Naive thymus-derived CD4-positive, alpha-beta T cell (primary cell): ENCODE results near the gene ATAT1. TPM values are rescaled to one million over a fixed set of nuclear protein-coding genes. Genes with fewer than 3 reads are reported as not detected.

Experiments used
- ATAC-seq: fragments of 150-1000 bp; cut with Tn5 transposase; 2 replicates; pipeline ENCODE4 v1.10.0; 2021; ENCODE audit warnings: mild to moderate bottlenecking, moderate library complexity
- CTCF ChIA-PET: fragments of 350-600 bp; sonication (Branson Sonifier 250); formaldehyde crosslinking; loops from one replicate; lab custom pipeline; 2021; ENCODE audit warnings: antibody characterized with exemption; lab: Charles Lee
- POLR2A ChIA-PET: fragments of 350-600 bp; sonication (Branson Sonifier 250); formaldehyde crosslinking; loops from one replicate; lab custom pipeline; 2021; ENCODE audit warnings: antibody characterized with exemption, inconsistent platforms; lab: Charles Lee
- DNase-seq, 9 donors: peaks; one replicate each; pipeline versions ENCODE4 v3.0.0 to v3.0.0-alpha.2; 2020 to 2022; ENCODE audit warnings: mixed read lengths in 1 of 9
- H3K27ac ChIP-seq: one replicate; pipeline ENCODE4 v1.7.0; 2013; ENCODE audit warnings: mild to moderate bottlenecking, low read depth, low read length, moderate library complexity
- H3K27me3 ChIP-seq, 2 donors: one replicate each; pipeline ENCODE4 v1.7.0; 2013; ENCODE audit warnings: low read length in 2 of 2, mild to moderate bottlenecking in 2 of 2, moderate library complexity in 2 of 2; ENCODE audit not compliant: control insufficient read depth in 2 of 2, insufficient read depth in 2 of 2
- H3K36me3 ChIP-seq, 3 experiments: 1 replicate in 2 of 3; 2 replicates in 1 of 3; pipeline ENCODE4 v1.7.0; 2013; ENCODE audit warnings: low read length in 3 of 3, mild to moderate bottlenecking in 3 of 3, moderate library complexity in 1 of 3; ENCODE audit not compliant: insufficient read depth in 3 of 3, control insufficient read depth in 2 of 3
- H3K4me1 ChIP-seq, 2 donors: one replicate each; pipeline ENCODE4 v1.7.0; 2013; ENCODE audit warnings: low read length in 2 of 2, mild to moderate bottlenecking in 2 of 2, moderate library complexity in 1 of 2; ENCODE audit not compliant: control insufficient read depth in 2 of 2, insufficient read depth in 2 of 2
- H3K4me3 ChIP-seq: 2 replicates; pipeline ENCODE4 v1.7.0; 2013; ENCODE audit warnings: mild to moderate bottlenecking, low read length
- H3K9me3 ChIP-seq, 3 experiments: 1 replicate in 2 of 3; 2 replicates in 1 of 3; pipeline ENCODE4 v1.7.0; 2013; ENCODE audit warnings: low read length in 3 of 3; ENCODE audit not compliant: control insufficient read depth in 2 of 3
- H3K27ac Mint-ChIP-seq, 9 donors: one replicate each; pipeline ENCODE4 v1.8.0; 2020 to 2022; ENCODE audit warnings: mixed read lengths in 9 of 9, mild to moderate bottlenecking in 8 of 9, moderate library complexity in 5 of 9, inconsistent platforms in 2 of 9
- H3K27me3 Mint-ChIP-seq, 5 donors: one replicate each; pipeline ENCODE4 v1.8.0; 2021 to 2022; ENCODE audit warnings: mixed read lengths in 5 of 5, mild to moderate bottlenecking in 1 of 5
- H3K36me3 Mint-ChIP-seq, 5 donors: one replicate each; pipeline ENCODE4 v1.8.0; 2020 to 2022; ENCODE audit warnings: mixed read lengths in 5 of 5, mild to moderate bottlenecking in 3 of 5, inconsistent platforms in 1 of 5
- H3K4me1 Mint-ChIP-seq, 7 donors: one replicate each; pipeline ENCODE4 v1.8.0; 2020 to 2022; ENCODE audit warnings: mixed read lengths in 7 of 7, mild to moderate bottlenecking in 3 of 7, inconsistent platforms in 1 of 7
- H3K4me3 Mint-ChIP-seq, 10 donors: one replicate each; pipeline ENCODE4 v1.8.0; 2020 to 2022; ENCODE audit warnings: mild to moderate bottlenecking in 10 of 10, mixed read lengths in 10 of 10, moderate library complexity in 6 of 10, inconsistent platforms in 2 of 10
- H3K9me3 Mint-ChIP-seq, 11 donors: one replicate each; pipeline ENCODE4 v1.8.0; 2020 to 2022; ENCODE audit warnings: mixed read lengths in 11 of 11, mild to moderate bottlenecking in 4 of 11, inconsistent platforms in 1 of 11, moderate library complexity in 1 of 11
- intact Hi-C, 2 donors: fragments of 100-400 bp; cut with micrococcal nuclease; formaldehyde crosslinking; loops; one replicate each; pipeline ENCODE4 v1.15.1; 2023
- polyA plus RNA-seq, 2 donors: library from polyadenylated mRNA; unstranded; fragments of 300-500 nt; fragmentation: Illumina TruSeq; gene quantifications; one replicate each; pipeline ENCODE4 v1.2.3, GENCODE V29; 2021
- total RNA-seq, 6 experiments: library from RNA in 5 of 6; stranded (reverse) in 5 of 6; gene quantifications; 1 replicate in 5 of 6; 2 replicates in 1 of 6; pipeline ENCODE4 v1.2.3 and lab custom pipeline; 2021 to 2026

The ATAT1 gene
- total and polyA plus RNA-seq, 7 experiments from 2014 or later: 1.3 to 12.0 (median 9.0) TPM

DNA sequence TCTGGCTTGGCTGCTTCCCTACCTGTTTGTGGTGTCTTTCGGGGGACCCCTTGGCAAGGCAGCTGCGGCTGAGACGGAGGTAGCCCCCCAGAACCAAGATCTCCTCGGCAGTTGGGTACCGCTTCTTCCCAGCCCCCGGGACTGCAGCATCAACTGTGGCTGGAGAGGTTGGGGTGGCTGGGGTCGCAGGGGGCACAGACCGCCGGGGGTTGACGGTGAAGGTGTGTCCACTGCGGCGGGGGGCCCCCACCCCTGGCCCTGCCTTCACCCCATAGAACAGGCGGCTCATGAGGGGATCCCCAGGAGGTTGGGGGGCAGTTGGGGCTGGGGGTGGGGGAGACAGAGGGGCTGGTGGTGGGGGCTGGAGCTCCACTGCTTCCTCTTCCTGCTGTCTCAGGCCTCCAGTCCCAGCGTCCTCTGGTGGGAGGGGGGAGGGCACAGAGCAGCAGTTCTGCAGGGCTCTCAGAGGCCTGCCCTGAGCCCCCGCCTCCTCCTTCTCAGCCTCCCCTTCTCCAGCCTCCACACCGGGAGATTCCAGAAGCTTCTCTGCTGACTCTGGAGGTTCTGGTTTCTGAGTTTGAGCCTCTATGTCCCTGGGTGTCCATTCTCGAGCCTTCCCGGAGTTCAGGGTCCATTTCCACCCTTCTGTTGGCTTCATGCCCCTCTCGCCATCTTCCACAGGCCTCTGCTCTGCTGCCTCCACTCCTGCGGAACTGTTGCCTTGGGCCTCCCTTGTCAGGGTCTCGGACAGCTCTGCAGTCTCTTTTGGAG lies 57.9 kb downstream of the ATAT1 start:
- no peaks in the 10 kb centered on the region for H3K9me3 ChIP-seq
- peak in 3 of 9 donors; percentile 31 to 59 (median 54) for DNase-seq
- peaks cover 0 to 5% (median 0%) of the 10 kb centered on the region in 11 donors for H3K9me3 Mint-ChIP-seq
- H3K4me3 ChIP-seq: peak overlapping the region; percentile 98
- H3K27me3 Mint-ChIP-seq: no peaks in the 10 kb centered on the region
- intact Hi-C loops: loop anchor here (5.0 kb wide), 3 partner anchors 143 to 473 kb away; partner anchors contain the start of genes CCHCR1 (in 1 of the 2) and TCF19 (in 1 of the 2)
- peak overlapping the region; percentile 95 for H3K27ac ChIP-seq
- H3K27ac Mint-ChIP-seq: peak overlapping the region; percentile 96 to 99 (median 98)
- POLR2A ChIA-PET: interaction anchor here (0.9 to 15.7 kb wide), 9 partner anchors 6 to 114 kb away, joined by 3 to 499 read pairs (median 7); partner anchors contain the start of genes MDC1, NRM and TUBB
- H3K36me3 ChIP-seq: peaks cover 0 to 42% (median 5%) of the 10 kb centered on the region in 3 experiments
- peaks cover 14 to 20% of the 10 kb centered on the region in 2 donors for H3K4me1 ChIP-seq
- H3K36me3 Mint-ChIP-seq: peaks cover 18 to 68% (median 22%) of the 10 kb centered on the region in 5 donors
- no peaks in the 10 kb centered on the region for H3K27me3 ChIP-seq
- H3K4me1 Mint-ChIP-seq: peaks cover 42 to 53% (median 43%) of the 10 kb centered on the region in 7 donors
- CTCF ChIA-PET: interaction anchor here (1.5 to 8.9 kb wide), 2 partner anchors 36 to 46 kb away, joined by 4 to 304 read pairs; partner anchors contain the start of genes MDC1 and TUBB
- H3K4me3 Mint-ChIP-seq: peak overlapping the region; percentile 90 to 100 (median 97)
- no peak for ATAC-seq

DNA sequence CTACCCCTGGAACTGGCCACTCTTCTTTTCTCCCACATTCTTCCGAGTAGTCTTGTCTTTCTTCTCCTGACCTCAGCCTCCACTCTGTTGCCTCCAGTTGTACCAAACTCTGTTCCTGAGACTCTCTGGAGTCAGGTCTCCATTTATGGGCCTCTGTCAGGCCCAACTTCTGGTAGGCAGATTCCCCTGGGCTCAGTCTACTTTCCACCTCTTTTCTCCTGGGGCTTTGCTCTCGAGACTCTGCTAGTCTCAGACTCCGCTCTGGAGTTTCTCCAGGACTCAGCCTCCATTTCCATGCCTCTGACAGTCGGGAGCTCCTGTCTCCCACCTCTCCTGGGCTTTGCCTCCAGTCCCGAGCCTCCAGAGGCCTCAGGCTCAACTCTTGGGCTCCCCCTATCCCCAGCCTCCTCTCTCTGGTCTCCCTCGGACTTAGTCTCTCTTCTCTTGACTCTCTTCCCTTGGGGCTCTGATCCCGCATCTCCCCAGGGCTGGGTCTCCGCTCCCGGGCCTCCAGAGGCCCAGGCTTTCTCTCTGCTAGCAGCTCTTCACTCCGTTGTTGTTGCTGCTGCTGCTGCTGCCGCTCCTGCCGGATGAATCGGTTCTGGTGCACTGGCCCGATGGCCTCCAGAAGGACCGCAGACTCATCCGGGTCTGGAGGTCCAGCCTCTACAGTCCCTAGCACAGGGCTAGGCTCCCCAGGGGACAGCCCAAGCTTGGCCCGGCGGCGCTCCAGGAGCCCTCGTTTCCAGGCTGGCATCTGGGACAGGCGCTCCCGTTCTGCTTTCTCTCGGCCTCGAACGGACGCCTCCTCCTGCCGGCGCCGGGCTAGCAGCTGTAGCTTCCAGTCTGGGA lies 58.7 kb downstream of the ATAT1 start:
- ChIA-PET POLR2A (interaction anchor here (0.6 to 15.7 kb wide), 6 partner anchors 10 to 133 kb away, joined by 3 to 499 read pairs (median 5); partner anchors contain the start of genes DHX16, MDC1 and TUBB), CTCF (interaction anchor here (1.3 to 8.9 kb wide), 3 partner anchors 35 to 46 kb away, joined by 3 to 304 read pairs (median 4); partner anchors contain the start of genes MDC1 and TUBB)
- H3K36me3 Mint-ChIP-seq: peaks cover 17 to 62% (median 19%) of the 10 kb centered on the region in 5 donors
- H3K9me3 ChIP-seq: no peaks in the 10 kb centered on the region
- H3K36me3 ChIP-seq: peaks cover 0 to 36% (median 1%) of the 10 kb centered on the region in 3 experiments
- H3K9me3 Mint-ChIP-seq: peaks cover 0 to 5% (median 0%) of the 10 kb centered on the region in 11 donors
- intact Hi-C loops: loop anchor here in 1 of 2 donors (1.0 kb wide), 1 partner anchor 32 kb away; the partner anchor contains the start of gene MDC1
- DNase-seq (peak in 2 of 9 donors; percentile 16 to 44), ATAC-seq (no peak)
- H3K4me1 ChIP-seq: peaks cover 21 to 22% of the 10 kb centered on the region in 2 donors
- peaks cover 42 to 54% (median 46%) of the 10 kb centered on the region in 7 donors for H3K4me1 Mint-ChIP-seq
- peak overlapping the region; percentile 90 to 99 (median 98) for H3K27ac Mint-ChIP-seq
- H3K27me3 Mint-ChIP-seq: no peaks in the 10 kb centered on the region
- peak overlapping the region; percentile 90 to 100 (median 97) for H3K4me3 Mint-ChIP-seq
- H3K4me3 ChIP-seq: peak overlapping the region; percentile 98
- H3K27ac ChIP-seq: peak overlapping the region; percentile 95
- H3K27me3 ChIP-seq: no peaks in the 10 kb centered on the region

DNA sequence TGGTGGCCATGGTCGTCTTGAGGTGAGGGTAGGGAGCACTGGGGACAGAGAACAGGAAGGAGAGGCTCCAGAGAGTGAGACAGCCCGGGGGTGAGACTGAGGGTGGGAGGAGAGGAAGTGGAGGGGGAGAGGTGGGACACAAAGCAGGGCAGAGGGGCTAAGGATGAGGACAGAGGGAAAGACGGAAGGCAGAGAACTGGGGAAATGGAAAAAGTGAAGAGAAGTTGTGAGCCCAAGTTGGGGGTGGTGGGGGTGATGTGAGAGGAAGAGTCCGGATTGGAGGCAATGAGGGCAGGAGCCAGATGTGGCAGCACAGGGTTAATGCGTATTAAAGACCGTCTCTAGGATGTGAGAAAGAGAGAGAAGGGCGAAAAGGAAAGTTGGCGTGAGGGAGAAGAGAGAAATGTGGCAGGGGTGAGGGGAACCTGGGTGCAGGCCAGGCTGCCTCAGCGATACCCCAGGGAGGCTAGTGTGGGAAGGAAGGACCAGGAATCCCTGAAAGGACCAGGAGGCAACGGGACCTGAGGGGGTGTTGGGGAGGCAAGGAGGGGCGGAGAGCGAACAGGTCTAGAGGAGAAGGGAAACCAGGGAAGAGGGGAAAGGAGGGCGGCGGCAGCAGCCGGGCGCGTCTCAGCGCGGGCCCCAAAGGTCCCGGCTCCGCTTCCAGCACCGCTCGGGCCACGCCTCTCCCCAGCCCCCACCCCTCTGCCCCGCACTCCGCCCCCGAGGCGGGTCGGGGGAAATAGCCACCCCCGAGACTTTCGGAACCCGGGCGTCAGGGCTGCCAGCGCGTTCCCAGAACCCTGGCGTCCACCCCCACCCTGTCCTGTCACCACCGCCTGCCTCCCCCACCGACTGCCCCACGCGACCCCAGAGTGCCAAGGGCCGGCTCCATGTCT lies 59.6 kb downstream of the ATAT1 start, which contains the start of gene PPP1R18:
PPP1R18 (minus strand) TSS at position 637 of the 899 bp plus-strand sequence; CDS start at position 10, 627 bp downstream.
- Histone ChIP-seq H3K4me3 (peak within 1 kb of the TSS; percentile 98), H3K36me3 (peaks cover 0 to 36% (median 0%) of the 10 kb centered on the region in 3 experiments), H3K9me3 (no peaks in the 10 kb centered on the region), H3K27ac (peak within 1 kb of the TSS; percentile 95), H3K4me1 (peaks cover 17 to 27% of the 10 kb centered on the region in 2 donors), H3K27me3 (no peaks in the 10 kb centered on the region)
- Mint-ChIP-seq H3K36me3 (peaks cover 13 to 57% (median 19%) of the 10 kb centered on the region in 5 donors), H3K9me3 (peaks cover 0 to 5% (median 0%) of the 10 kb centered on the region in 11 donors), H3K4me1 (peaks cover 42 to 54% (median 47%) of the 10 kb centered on the region in 7 donors), H3K27me3 (no peaks in the 10 kb centered on the region), H3K4me3 (peak within 1 kb of the TSS; percentile 90 to 100 (median 97)), H3K27ac (peak within 1 kb of the TSS; percentile 90 to 99 (median 98))
- DNase-seq (peak; percentile 54 to 86 (median 68)), ATAC-seq (peak; percentile 67)
- ChIA-PET POLR2A (interaction anchor here (0.6 to 15.7 kb wide), 4 partner anchors 11 to 71 kb away, joined by 3 to 499 read pairs (median 8); partner anchors contain the start of genes DHX16, MDC1 and TUBB), CTCF (interaction anchor here (1.3 to 8.9 kb wide), 3 partner anchors 34 to 46 kb away, joined by 3 to 304 read pairs (median 4); partner anchors contain the start of genes MDC1 and TUBB)
- intact Hi-C loops: loop anchor here in 1 of 2 donors (1.0 kb wide), 1 partner anchor 31 kb away; the partner anchor contains the start of gene MDC1

DNA sequence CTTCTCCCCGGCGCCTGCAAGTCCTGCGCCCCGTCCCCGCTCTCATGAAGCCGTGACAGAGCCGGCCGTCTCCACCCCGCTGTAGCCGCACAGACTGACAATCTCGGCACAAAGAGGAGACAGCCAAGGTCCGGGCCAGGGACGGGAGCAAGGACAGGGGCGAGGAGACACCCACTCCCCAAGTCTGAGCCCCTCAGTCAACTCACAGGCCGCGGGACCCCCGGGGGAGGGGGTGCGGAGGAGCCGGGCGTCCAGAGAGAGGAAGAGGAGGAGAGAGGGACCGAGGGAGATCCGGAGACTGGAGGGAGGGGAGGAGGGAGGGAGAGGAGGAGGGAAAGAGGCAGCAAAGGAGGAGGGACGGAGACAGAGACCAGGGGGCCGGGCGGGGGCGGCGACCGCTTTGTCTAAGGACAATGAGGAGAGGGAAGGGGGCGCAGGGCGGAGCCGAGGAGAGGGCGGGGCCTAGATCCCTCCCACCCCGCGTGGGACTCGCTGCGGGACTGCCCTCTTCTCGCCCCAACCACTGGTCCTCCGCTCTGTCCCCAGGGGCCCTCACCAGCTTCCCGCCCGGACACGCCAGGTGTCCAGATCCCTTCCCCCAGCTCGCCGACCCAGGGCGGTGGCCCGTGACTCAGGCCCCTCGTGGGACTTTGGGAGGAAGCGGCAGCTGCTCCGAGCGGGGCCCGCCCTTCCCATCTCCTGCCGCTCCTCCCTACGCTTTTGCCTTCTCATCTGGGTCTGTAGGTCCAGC lies 60.4 kb downstream of the ATAT1 start:
- H3K4me3 Mint-ChIP-seq: peak overlapping the region; percentile 90 to 100 (median 97)
- H3K27ac Mint-ChIP-seq: peak overlapping the region; percentile 88 to 99 (median 97)
- ATAC-seq: peak; percentile 58
- H3K4me3 ChIP-seq: peak overlapping the region; percentile 98
- peak overlapping the region; percentile 95 for H3K27ac ChIP-seq
- no peaks in the 10 kb centered on the region for H3K27me3 Mint-ChIP-seq
- intact Hi-C loops: loop anchor here (1.0 kb wide), 2 partner anchors 30 to 70 kb away; partner anchors contain the start of genes MDC1 (in 1 of the 2), MRPS18B (in 1 of the 2) and PPP1R10 (in 1 of the 2)
- no peaks in the 10 kb centered on the region for H3K9me3 ChIP-seq
- ChIA-PET CTCF (interaction anchor here (0.8 to 2.7 kb wide), 3 partner anchors 8 to 44 kb away, joined by 3 to 10 read pairs (median 10); no protein-coding TSS in a partner anchor), POLR2A (interaction anchor here (0.5 to 3.3 kb wide), 9 partner anchors 8 to 55 kb away, joined by 3 to 23 read pairs (median 4); partner anchors contain the start of genes FLOT1, MDC1 and TUBB)
- peaks cover 10 to 48% (median 18%) of the 10 kb centered on the region in 5 donors for H3K36me3 Mint-ChIP-seq
- H3K36me3 ChIP-seq: peaks cover 0 to 36% (median 0%) of the 10 kb centered on the region in 3 experiments
- DNase-seq: peak; percentile 34 to 89 (median 42)
- H3K4me1 Mint-ChIP-seq: peaks cover 45 to 56% (median 46%) of the 10 kb centered on the region in 7 donors
- peaks cover 21 to 31% of the 10 kb centered on the region in 2 donors for H3K4me1 ChIP-seq
- H3K27me3 ChIP-seq: no peaks in the 10 kb centered on the region
- peaks cover 0 to 5% (median 0%) of the 10 kb centered on the region in 11 donors for H3K9me3 Mint-ChIP-seq
